WTC11 (cell line): Measurements from ENCODE around the gene OAT. TPM values are rescaled to one million over a fixed set of nuclear protein-coding genes. Genes with fewer than 3 reads are reported as not detected.

Source experiments
- ATAC-seq: fragments of 200-7000 bp; cut with Tn5 transposase; 2 replicates; pipeline ENCODE4 v1.10.0; 2021; ENCODE audit warnings: mild to moderate bottlenecking, moderate library complexity
- CTCF ChIA-PET: fragments of 300-600 bp; sonication (Branson Sonifier 250); formaldehyde crosslinking; loops from one replicate; lab custom pipeline; 2021; ENCODE audit warnings: antibody characterized with exemption; lab: Charles Lee
- POLR2A ChIA-PET: fragments of 350-600 bp; sonication (Branson Sonifier 250); formaldehyde crosslinking; loops from one replicate; lab custom pipeline; 2021; ENCODE audit warnings: antibody characterized with exemption; lab: Charles Lee
- DNase-seq: peaks from one replicate; pipeline ENCODE4 v3.0.0; 2021; ENCODE audit warnings: low spot score
- H3K27ac Mint-ChIP-seq: 2 replicates; pipeline ENCODE4 v1.8.0; 2021; ENCODE audit warnings: mixed read lengths
- H3K27me3 Mint-ChIP-seq: 2 replicates; pipeline ENCODE4 v1.8.0; 2021; ENCODE audit warnings: low read depth, mild to moderate bottlenecking, moderate library complexity, mixed read lengths
- H3K36me3 Mint-ChIP-seq: 2 replicates; pipeline ENCODE4 v1.8.0; 2021; ENCODE audit warnings: mixed read lengths
- H3K4me1 Mint-ChIP-seq: 2 replicates; pipeline ENCODE4 v1.8.0; 2022; ENCODE audit warnings: mixed read lengths
- H3K4me3 Mint-ChIP-seq: 2 replicates; pipeline ENCODE4 v1.8.0; 2021; ENCODE audit warnings: mild to moderate bottlenecking, moderate library complexity, mixed read lengths
- H3K9me3 Mint-ChIP-seq: 2 replicates; pipeline ENCODE4 v1.8.0; 2021; ENCODE audit warnings: mixed read lengths
- ATF1 ChIP-seq: sonication (generic); formaldehyde crosslinking; IDR thresholded peaks from 2 replicates; pipeline ENCODE4 v1.8.1; 2023; ENCODE audit warnings: mild to moderate bottlenecking, moderate library complexity, missing genetic modification reagents
- ATF2 ChIP-seq: sonication (generic); formaldehyde crosslinking; IDR thresholded peaks from 2 replicates; pipeline ENCODE4 v1.8.1; 2022; ENCODE audit warnings: low read depth, missing genetic modification reagents, borderline replicate concordance
- CREB1 ChIP-seq: sonication (generic); formaldehyde crosslinking; IDR thresholded peaks from 2 replicates; pipeline ENCODE4 v1.8.0; 2023; ENCODE audit warnings: mild to moderate bottlenecking, missing genetic modification reagents
- CREM ChIP-seq: sonication (generic); formaldehyde crosslinking; IDR thresholded peaks from 2 replicates; pipeline ENCODE4 v1.8.1; 2022; ENCODE audit warnings: mild to moderate bottlenecking, missing genetic modification reagents, moderate library complexity
- EMX1 ChIP-seq: fragments of 250-450 bp; sonication (Bioruptor Pico); IDR thresholded peaks from 2 replicates; pipeline ENCODE4 v1.8.0; 2021; ENCODE audit warnings: mild to moderate bottlenecking
- ESRRA ChIP-seq: sonication (generic); formaldehyde crosslinking; IDR thresholded peaks from 2 replicates; pipeline ENCODE4 v1.8.1; 2022; ENCODE audit warnings: mild to moderate bottlenecking, missing genetic modification reagents, borderline replicate concordance
- IRF2 ChIP-seq: sonication (generic); formaldehyde crosslinking; IDR thresholded peaks from 2 replicates; pipeline ENCODE4 v1.8.0; 2022; ENCODE audit warnings: low read depth, missing genetic modification reagents, borderline replicate concordance
- KAT7 ChIP-seq: sonication (generic); formaldehyde crosslinking; IDR thresholded peaks from 2 replicates; pipeline ENCODE4 v1.8.1; 2023; ENCODE audit warnings: missing genetic modification reagents, mild to moderate bottlenecking, borderline replicate concordance
- MXD4 ChIP-seq: fragments of 250-450 bp; sonication (Bioruptor Pico); IDR thresholded peaks from 2 replicates; pipeline ENCODE4 v1.8.0; 2021; ENCODE audit warnings: mild to moderate bottlenecking, moderate library complexity, borderline replicate concordance
- NFATC4 ChIP-seq: fragments of 250-450 bp; sonication (Bioruptor Pico); IDR thresholded peaks from 2 replicates; pipeline ENCODE4 v1.9.0; 2021; ENCODE audit warnings: mild to moderate bottlenecking
- NFE2L1 ChIP-seq: sonication (generic); formaldehyde crosslinking; IDR thresholded peaks from 2 replicates; pipeline ENCODE4 v1.8.1; 2023; ENCODE audit warnings: missing genetic modification reagents
- NFYB ChIP-seq: sonication (generic); formaldehyde crosslinking; conservative IDR thresholded peaks from 2 replicates; pipeline ENCODE4 v1.8.0; 2022; ENCODE audit warnings: low read depth, missing genetic modification reagents
- NR2C2 ChIP-seq: sonication (generic); formaldehyde crosslinking; IDR thresholded peaks from 2 replicates; pipeline ENCODE4 v1.8.0; 2022; ENCODE audit warnings: mild to moderate bottlenecking, missing genetic modification reagents
- PRDM15 ChIP-seq: sonication (generic); formaldehyde crosslinking; IDR thresholded peaks from 2 replicates; pipeline ENCODE4 v1.8.0; 2022; ENCODE audit warnings: missing genetic modification reagents
- SP1 ChIP-seq: sonication (generic); formaldehyde crosslinking; conservative IDR thresholded peaks from 2 replicates; pipeline ENCODE4 v1.8.1; 2022; ENCODE audit warnings: missing genetic modification reagents
- TEAD1 ChIP-seq: sonication (generic); formaldehyde crosslinking; IDR thresholded peaks from 2 replicates; pipeline ENCODE4 v1.8.0; 2022; ENCODE audit warnings: mild to moderate bottlenecking, missing genetic modification reagents
- TP53 ChIP-seq: sonication (generic); formaldehyde crosslinking; IDR thresholded peaks from 2 replicates; pipeline ENCODE4 v1.8.1; 2023; ENCODE audit warnings: mild to moderate bottlenecking, missing genetic modification reagents
- USF1 ChIP-seq: sonication (generic); formaldehyde crosslinking; IDR thresholded peaks from 2 replicates; pipeline ENCODE4 v1.8.0; 2022; ENCODE audit warnings: mild to moderate bottlenecking, missing genetic modification reagents
- ZNF121 ChIP-seq: sonication (generic); formaldehyde crosslinking; IDR thresholded peaks from 2 replicates; pipeline ENCODE4 v1.8.0; 2023; ENCODE audit warnings: missing genetic modification reagents
- ZNF396 ChIP-seq: fragments of 250-450 bp; sonication (Bioruptor Pico); IDR thresholded peaks from 2 replicates; pipeline ENCODE4 v1.8.0; 2021; ENCODE audit warnings: mild to moderate bottlenecking, moderate library complexity, borderline replicate concordance
- total RNA-seq: library from RNA; stranded (reverse); gene quantifications from 3 replicates; pipeline ENCODE4 v1.2.3, GENCODE V29; 2021
- TF ChIP-seq, protein P1 (sequence below): sonication (generic); formaldehyde crosslinking; IDR thresholded peaks from 2 replicates; pipeline ENCODE4 v1.8.1; 2023; ENCODE audit warnings: mild to moderate bottlenecking, missing genetic modification reagents, moderate library complexity
- TF ChIP-seq, protein P2 (sequence below): sonication (generic); formaldehyde crosslinking; IDR thresholded peaks from 2 replicates; pipeline ENCODE4 v1.8.1; 2023; ENCODE audit warnings: mild to moderate bottlenecking, moderate library complexity, missing genetic modification reagents
- TF ChIP-seq, protein P3 (sequence below): sonication (generic); formaldehyde crosslinking; IDR thresholded peaks from 2 replicates; pipeline ENCODE4 v1.8.0; 2023; ENCODE audit warnings: missing genetic modification reagents

Gene OAT
- total RNA-seq, 1 experiment from 2014 or later, result 117 TPM

DNA sequence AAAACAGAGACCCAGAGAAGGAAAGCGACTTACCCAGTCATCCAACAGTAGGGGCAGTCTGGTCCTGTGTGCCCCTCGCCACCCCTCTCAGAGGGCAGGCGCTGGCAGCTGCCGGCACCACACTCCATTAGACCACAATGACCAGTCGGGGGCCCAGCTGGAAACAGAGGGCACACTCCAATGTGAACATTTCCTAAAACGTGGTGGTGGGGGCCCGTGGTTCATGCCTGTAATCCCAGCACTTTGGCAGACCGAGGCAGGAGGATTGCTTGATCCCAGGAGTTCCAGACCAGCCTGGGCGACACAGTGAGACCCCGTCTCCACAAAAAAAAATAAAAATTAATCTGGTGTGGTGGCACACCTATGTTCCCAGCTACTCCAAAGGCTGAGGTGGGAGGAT is 912 bp upstream of the OAT start:
- ATAC-seq, result no peak
- peak overlapping the region; percentile 65 for H3K4me3 Mint-ChIP-seq
- DNase-seq, result no peak
- no peaks in the 10 kb centered on the region for H3K36me3 Mint-ChIP-seq
- peaks cover 18% of the 10 kb centered on the region for H3K27me3 Mint-ChIP-seq
- POLR2A ChIA-PET, result interaction anchor here (1.1 to 1.4 kb wide), 2 partner anchors 27 to 322 kb away, joined by 3 to 4 read pairs; no protein-coding TSS in a partner anchor
- TF ChIP-seq ZNF121 (CRISPR knock-in tag), result peak; percentile 73; the same call in 1 of the 2 replicates
- TF ChIP-seq CREM (CRISPR knock-in tag), result no peak
- TF ChIP-seq, protein P1, sequence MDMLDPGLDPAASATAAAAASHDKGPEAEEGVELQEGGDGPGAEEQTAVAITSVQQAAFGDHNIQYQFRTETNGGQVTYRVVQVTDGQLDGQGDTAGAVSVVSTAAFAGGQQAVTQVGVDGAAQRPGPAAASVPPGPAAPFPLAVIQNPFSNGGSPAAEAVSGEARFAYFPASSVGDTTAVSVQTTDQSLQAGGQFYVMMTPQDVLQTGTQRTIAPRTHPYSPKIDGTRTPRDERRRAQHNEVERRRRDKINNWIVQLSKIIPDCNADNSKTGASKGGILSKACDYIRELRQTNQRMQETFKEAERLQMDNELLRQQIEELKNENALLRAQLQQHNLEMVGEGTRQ (CRISPR knock-in tag), result no peak
- TF ChIP-seq, all 79 proteins: peak for 1
- peaks cover 53% of the 10 kb centered on the region for H3K4me1 Mint-ChIP-seq
- H3K9me3 Mint-ChIP-seq, result no peaks in the 10 kb centered on the region
- CTCF ChIA-PET, result interaction anchor here (1.0 to 2.3 kb wide), 7 partner anchors 16 to 425 kb away, joined by 4 to 17 read pairs (median 6); partner anchors contain the start of gene NKX1-2
- peak overlapping the region; percentile 95 for H3K27ac Mint-ChIP-seq

DNA sequence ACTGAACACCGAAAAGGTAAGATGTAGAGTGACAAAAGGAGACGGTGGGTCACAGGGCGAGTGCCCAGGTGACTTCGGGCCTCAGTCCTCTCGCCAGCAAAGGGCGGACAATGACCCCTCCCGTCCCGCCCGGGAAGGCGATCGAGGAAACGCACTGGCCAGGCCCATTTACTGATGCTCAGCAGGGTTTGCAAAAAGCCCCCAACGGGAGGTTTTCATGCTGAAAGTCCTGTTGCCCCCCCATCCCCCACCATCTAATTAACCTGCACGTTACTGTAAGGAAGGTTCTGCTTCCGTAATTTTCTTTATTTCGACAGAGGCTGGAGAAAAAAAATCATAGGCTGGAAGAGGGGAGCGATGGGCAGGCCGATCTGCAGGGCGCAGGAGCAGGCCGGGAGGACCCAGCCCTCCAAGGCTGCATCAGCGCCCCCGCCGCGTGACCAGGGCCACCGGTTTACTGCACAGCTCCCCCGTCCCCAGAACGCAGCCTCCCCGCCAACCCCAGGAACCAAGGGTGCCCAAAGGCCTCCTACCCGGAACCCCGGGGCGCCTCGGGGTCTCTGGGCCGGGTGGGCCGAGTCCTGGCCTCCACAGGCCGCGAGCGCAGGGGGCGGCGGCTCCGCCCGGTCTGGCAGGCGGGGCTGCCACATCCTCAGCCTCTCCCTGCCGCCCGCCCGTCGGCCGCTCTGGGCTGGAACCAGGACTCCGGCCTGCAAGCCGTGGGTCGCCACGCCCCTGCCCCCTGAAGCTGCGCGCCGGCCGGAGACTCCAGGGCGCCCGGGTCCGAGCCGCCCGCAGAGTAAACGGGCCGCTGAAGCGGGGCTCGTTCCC is 613 bp downstream of the OAT start:
- Mint-ChIP-seq H3K27me3 (peaks cover 18% of the 10 kb centered on the region), H3K4me1 (peaks cover 43% of the 10 kb centered on the region), H3K9me3 (no peaks in the 10 kb centered on the region), H3K36me3 (no peaks in the 10 kb centered on the region), H3K4me3 (peak overlapping the region; percentile 81), H3K27ac (no peak overlapping the region)
- DNase-seq, result peak; percentile 59
- peak; percentile 13 for ATAC-seq
- POLR2A ChIA-PET, result interaction anchor here (1.4 to 1.5 kb wide), 3 partner anchors 16 to 31 kb away, joined by 3 to 4 read pairs (median 4); no protein-coding TSS in a partner anchor
- CTCF ChIA-PET, result interaction anchor here (0.6 to 3.4 kb wide), 21 partner anchors 10 to 423 kb away, joined by 3 to 17 read pairs (median 5); partner anchors contain the start of genes LHPP and NKX1-2
- no peak for TF ChIP-seq SP1 (CRISPR knock-in tag)
- no peak for TF ChIP-seq NFE2L1 (CRISPR knock-in tag)
- no peak for TF ChIP-seq NFATC4 (CRISPR knock-in tag)
- TF ChIP-seq, protein P2, sequence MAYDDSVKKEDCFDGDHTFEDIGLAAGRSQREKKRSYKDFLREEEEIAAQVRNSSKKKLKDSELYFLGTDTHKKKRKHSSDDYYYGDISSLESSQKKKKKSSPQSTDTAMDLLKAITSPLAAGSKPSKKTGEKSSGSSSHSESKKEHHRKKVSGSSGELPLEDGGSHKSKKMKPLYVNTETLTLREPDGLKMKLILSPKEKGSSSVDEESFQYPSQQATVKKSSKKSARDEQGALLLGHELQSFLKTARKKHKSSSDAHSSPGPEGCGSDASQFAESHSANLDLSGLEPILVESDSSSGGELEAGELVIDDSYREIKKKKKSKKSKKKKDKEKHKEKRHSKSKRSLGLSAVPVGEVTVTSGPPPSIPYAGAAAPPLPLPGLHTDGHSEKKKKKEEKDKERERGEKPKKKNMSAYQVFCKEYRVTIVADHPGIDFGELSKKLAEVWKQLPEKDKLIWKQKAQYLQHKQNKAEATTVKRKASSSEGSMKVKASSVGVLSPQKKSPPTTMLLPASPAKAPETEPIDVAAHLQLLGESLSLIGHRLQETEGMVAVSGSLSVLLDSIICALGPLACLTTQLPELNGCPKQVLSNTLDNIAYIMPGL (CRISPR knock-in tag), result 0 out of 2 replicates have a peak, but pooled peaks have one; percentile 14
- TF ChIP-seq NFYB (CRISPR knock-in tag), result no peak
- TF ChIP-seq ZNF396, result no peak
- no peak for TF ChIP-seq NR2C2 (CRISPR knock-in tag)
- TF ChIP-seq, protein P3, sequence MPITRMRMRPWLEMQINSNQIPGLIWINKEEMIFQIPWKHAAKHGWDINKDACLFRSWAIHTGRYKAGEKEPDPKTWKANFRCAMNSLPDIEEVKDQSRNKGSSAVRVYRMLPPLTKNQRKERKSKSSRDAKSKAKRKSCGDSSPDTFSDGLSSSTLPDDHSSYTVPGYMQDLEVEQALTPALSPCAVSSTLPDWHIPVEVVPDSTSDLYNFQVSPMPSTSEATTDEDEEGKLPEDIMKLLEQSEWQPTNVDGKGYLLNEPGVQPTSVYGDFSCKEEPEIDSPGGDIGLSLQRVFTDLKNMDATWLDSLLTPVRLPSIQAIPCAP (CRISPR knock-in tag), result no peak
- TF ChIP-seq, protein P1 (CRISPR knock-in tag), result peak; percentile 29; the same call in 1 of the 2 replicates
- TF ChIP-seq EMX1 (CRISPR knock-in tag), result no peak
- no peak for TF ChIP-seq MXD4 (CRISPR knock-in tag)
- no peak for TF ChIP-seq USF1 (CRISPR knock-in tag)
- no peak for TF ChIP-seq TEAD1
- TF ChIP-seq KAT7 (CRISPR knock-in tag), result 0 out of 2 replicates have a peak, but pooled peaks have one; percentile 21
- TF ChIP-seq TP53, result no peak
- TF ChIP-seq IRF2 (CRISPR knock-in tag), result no peak
- TF ChIP-seq CREB1 (CRISPR knock-in tag), result no peak
- 0 out of 2 replicates have a peak, but pooled peaks have one; percentile 57 for TF ChIP-seq ESRRA (CRISPR knock-in tag)
- TF ChIP-seq ATF1, result no peak
- TF ChIP-seq PRDM15 (CRISPR knock-in tag), result no peak
- no peak for TF ChIP-seq ATF2 (CRISPR knock-in tag)
